Measurements from ENCODE around the gene MYRIP. TPM values are rescaled to one million over a fixed set of nuclear protein-coding genes. Genes with fewer than 3 reads are reported as not detected.

Gene MYRIP
- total and polyA plus RNA-seq, 2 experiments from 2014 or later = 1.5 to 1.8 TPM

DNA sequence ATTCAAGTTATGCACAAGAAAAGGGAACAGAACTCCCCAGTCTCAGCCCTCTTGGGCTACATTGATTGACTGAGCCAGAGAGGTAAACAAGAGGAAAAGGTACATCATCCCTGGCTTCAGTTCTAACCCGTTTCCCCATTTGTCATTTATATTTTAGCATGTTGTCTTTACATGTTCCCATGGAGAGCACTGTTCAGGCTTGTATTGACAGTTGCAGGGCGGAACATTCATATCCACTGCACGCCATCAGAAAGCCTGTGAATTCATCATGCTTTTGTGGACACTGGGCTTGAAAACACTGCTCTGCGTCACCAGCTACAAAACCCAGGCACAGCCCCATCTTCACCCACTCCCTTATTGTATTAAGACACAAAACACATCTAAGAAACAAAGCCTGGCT, 259.2 kb downstream of the MYRIP start (continued):
- TF ChIP-seq, protein P1, sequence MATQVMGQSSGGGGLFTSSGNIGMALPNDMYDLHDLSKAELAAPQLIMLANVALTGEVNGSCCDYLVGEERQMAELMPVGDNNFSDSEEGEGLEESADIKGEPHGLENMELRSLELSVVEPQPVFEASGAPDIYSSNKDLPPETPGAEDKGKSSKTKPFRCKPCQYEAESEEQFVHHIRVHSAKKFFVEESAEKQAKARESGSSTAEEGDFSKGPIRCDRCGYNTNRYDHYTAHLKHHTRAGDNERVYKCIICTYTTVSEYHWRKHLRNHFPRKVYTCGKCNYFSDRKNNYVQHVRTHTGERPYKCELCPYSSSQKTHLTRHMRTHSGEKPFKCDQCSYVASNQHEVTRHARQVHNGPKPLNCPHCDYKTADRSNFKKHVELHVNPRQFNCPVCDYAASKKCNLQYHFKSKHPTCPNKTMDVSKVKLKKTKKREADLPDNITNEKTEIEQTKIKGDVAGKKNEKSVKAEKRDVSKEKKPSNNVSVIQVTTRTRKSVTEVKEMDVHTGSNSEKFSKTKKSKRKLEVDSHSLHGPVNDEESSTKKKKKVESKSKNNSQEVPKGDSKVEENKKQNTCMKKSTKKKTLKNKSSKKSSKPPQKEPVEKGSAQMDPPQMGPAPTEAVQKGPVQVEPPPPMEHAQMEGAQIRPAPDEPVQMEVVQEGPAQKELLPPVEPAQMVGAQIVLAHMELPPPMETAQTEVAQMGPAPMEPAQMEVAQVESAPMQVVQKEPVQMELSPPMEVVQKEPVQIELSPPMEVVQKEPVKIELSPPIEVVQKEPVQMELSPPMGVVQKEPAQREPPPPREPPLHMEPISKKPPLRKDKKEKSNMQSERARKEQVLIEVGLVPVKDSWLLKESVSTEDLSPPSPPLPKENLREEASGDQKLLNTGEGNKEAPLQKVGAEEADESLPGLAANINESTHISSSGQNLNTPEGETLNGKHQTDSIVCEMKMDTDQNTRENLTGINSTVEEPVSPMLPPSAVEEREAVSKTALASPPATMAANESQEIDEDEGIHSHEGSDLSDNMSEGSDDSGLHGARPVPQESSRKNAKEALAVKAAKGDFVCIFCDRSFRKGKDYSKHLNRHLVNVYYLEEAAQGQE (IDR thresholded peaks at IDR 0.05; ENCODE audit: unreplicated experiment) = no peak

DNA sequence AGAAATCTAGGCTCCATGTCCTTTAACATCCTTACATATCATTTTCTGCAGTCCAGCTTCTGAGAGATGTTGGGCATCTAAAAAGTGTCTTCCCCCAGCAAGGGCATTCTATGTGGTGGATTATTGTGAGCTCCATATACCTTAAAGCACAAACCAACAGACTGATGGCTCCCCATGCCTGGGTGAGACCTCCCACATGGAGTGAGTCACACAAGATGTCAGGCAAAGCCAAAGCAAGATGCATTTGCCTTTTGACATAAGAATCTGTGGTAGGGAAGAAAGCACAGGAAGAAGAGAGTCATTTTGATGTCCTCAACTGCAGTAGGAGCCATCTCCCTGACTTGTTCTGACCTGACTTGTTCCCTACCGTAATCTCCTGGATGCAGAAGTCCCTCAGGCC, 261.4 kb downstream of the MYRIP start:
- Mint-ChIP-seq H3K4me3 (no peak overlapping the region), H3K4me1 (peaks cover 7% of the 10 kb centered on the region; the same call in 2 of the 3 replicates), H3K9me3 (no peaks in the 10 kb centered on the region), H3K27me3 (ENCODE audit: insufficient read depth, low read depth, poor library complexity) (peaks cover 8% of the 10 kb centered on the region), H3K27ac (no peak overlapping the region), H3K36me3 (ENCODE audit: low read depth) (no peaks in the 10 kb centered on the region)
- no peaks in the 10 kb centered on the region for H3K36me3 ChIP-seq (ENCODE audit: insufficient read depth)
- no peak overlapping the region for H2AFZ ChIP-seq
- no peaks in the 10 kb centered on the region for H3K27me3 ChIP-seq (ENCODE audit: insufficient read depth)
- no peak overlapping the region for H3K4me2 ChIP-seq
- TF ChIP-seq, protein P1 (IDR thresholded peaks at IDR 0.05; ENCODE audit: unreplicated experiment) = no peak
- TF ChIP-seq EZH2phosphoT487 (IDR thresholded peaks at IDR 0.05; ENCODE audit: unreplicated experiment) (no peak), POLR2AphosphoS5 (IDR thresholded peaks at IDR 0.05; ENCODE audit: low read depth) (no peak)
- TF ChIP-seq, protein P2, sequence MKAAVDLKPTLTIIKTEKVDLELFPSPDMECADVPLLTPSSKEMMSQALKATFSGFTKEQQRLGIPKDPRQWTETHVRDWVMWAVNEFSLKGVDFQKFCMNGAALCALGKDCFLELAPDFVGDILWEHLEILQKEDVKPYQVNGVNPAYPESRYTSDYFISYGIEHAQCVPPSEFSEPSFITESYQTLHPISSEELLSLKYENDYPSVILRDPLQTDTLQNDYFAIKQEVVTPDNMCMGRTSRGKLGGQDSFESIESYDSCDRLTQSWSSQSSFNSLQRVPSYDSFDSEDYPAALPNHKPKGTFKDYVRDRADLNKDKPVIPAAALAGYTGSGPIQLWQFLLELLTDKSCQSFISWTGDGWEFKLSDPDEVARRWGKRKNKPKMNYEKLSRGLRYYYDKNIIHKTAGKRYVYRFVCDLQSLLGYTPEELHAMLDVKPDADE (IDR thresholded peaks at IDR 0.05) = no peak
- TF ChIP-seq, protein P3, sequence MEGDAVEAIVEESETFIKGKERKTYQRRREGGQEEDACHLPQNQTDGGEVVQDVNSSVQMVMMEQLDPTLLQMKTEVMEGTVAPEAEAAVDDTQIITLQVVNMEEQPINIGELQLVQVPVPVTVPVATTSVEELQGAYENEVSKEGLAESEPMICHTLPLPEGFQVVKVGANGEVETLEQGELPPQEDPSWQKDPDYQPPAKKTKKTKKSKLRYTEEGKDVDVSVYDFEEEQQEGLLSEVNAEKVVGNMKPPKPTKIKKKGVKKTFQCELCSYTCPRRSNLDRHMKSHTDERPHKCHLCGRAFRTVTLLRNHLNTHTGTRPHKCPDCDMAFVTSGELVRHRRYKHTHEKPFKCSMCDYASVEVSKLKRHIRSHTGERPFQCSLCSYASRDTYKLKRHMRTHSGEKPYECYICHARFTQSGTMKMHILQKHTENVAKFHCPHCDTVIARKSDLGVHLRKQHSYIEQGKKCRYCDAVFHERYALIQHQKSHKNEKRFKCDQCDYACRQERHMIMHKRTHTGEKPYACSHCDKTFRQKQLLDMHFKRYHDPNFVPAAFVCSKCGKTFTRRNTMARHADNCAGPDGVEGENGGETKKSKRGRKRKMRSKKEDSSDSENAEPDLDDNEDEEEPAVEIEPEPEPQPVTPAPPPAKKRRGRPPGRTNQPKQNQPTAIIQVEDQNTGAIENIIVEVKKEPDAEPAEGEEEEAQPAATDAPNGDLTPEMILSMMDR (conservative IDR thresholded peaks at IDR 0.05; ENCODE audit: low read depth in 2 of 2) = no peak
- DNase-seq (ENCODE audit: low spot score) = no peak
- H3K4me3 ChIP-seq = no peak overlapping the region
- H3K27ac ChIP-seq (ENCODE audit: low read depth) = no peak overlapping the region
- no peaks in the 10 kb centered on the region for H3F3A ChIP-seq (replicated peaks; ENCODE audit: low read depth)
- H4K20me1 ChIP-seq (replicated peaks; ENCODE audit: insufficient read depth) = no peaks in the 10 kb centered on the region
- no peaks in the 10 kb centered on the region for H3K4me1 ChIP-seq (ENCODE audit: insufficient read depth)
- H3K79me2 ChIP-seq (replicated peaks; ENCODE audit: insufficient read depth) = no peaks in the 10 kb centered on the region
- peaks cover 4% of the 10 kb centered on the region; the same call in 1 of the 2 replicates for H3K9me2 ChIP-seq (ENCODE audit: insufficient read depth)
- no peak for ATAC-seq
